ENCODE measurements around the gene TYW5.

Gene TYW5

GRCh38 chr2:199985625-199986207 lies 30.4 kb upstream of the TYW5 start:
- Histone ChIP-seq H3K27me3 (ENCODE audit: control insufficient read depth, insufficient read depth, low read length) (no peaks in the 10 kb centered on the region), H3K9me3 (ENCODE audit: control insufficient read depth, insufficient read depth, low read length) (no peaks in the 10 kb centered on the region), H3K36me3 (ENCODE audit: control insufficient read depth, insufficient read depth, low read length) (no peaks in the 10 kb centered on the region), H3K4me1 (ENCODE audit: control insufficient read depth, insufficient read depth, low read length) (peaks cover 20% of the 10 kb centered on the region), H3K4me3 (ENCODE audit: low read depth, low read length) (no peak overlapping the region), H3K9ac (ENCODE audit: low read depth, low read length) (no peak overlapping the region)

GRCh38 chr2:199984755-199985154 lies 29.5 kb upstream of the TYW5 start:
- Histone ChIP-seq H3K36me3 (ENCODE audit: control insufficient read depth, insufficient read depth, low read length) (no peaks in the 10 kb centered on the region), H3K4me3 (ENCODE audit: low read depth, low read length) (no peak overlapping the region), H3K9me3 (ENCODE audit: control insufficient read depth, insufficient read depth, low read length) (no peaks in the 10 kb centered on the region), H3K9ac (ENCODE audit: low read depth, low read length) (no peak overlapping the region), H3K27me3 (ENCODE audit: control insufficient read depth, insufficient read depth, low read length) (no peaks in the 10 kb centered on the region), H3K4me1 (ENCODE audit: control insufficient read depth, insufficient read depth, low read length) (peaks cover 21% of the 10 kb centered on the region)

DNA sequence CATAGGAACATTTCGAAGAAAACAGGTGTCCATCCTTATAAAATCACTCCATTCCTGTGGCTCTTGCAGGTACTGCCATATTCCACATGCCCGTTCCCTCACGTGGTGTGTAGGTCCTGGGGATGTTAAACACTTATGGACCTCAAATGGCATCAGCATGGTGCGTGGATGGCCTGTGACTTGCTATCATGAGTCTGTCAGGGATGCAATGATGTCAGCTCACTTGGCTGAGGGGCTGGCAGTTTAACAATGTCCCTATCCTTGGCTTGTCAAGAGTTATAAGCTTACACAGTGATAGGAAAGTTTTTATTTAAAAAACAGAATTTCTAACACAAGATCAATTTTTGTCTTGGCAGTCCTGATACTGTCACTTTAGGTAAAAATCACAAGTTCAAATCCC lies 28.9 kb upstream of the TYW5 start:
- Histone ChIP-seq H3K4me1 (ENCODE audit: control insufficient read depth, insufficient read depth, low read length) (peaks cover 25% of the 10 kb centered on the region), H3K9ac (ENCODE audit: low read depth, low read length) (no peak overlapping the region), H3K27me3 (ENCODE audit: control insufficient read depth, insufficient read depth, low read length) (no peaks in the 10 kb centered on the region), H3K9me3 (ENCODE audit: control insufficient read depth, insufficient read depth, low read length) (no peaks in the 10 kb centered on the region), H3K4me3 (ENCODE audit: low read depth, low read length) (no peak overlapping the region), H3K36me3 (ENCODE audit: control insufficient read depth, insufficient read depth, low read length) (no peaks in the 10 kb centered on the region)

- H3K27me3 ChIP-seq (ENCODE audit: control insufficient read depth, insufficient read depth, low read length) = no peaks in the 10 kb centered on the region
- no peaks in the 10 kb centered on the region for H3K9me3 ChIP-seq (ENCODE audit: control insufficient read depth, insufficient read depth, low read length)
- H3K9ac ChIP-seq (ENCODE audit: low read depth, low read length) = no peak overlapping the region
- no peaks in the 10 kb centered on the region for H3K36me3 ChIP-seq (ENCODE audit: control insufficient read depth, insufficient read depth, low read length)
- peaks cover 25% of the 10 kb centered on the region for H3K4me1 ChIP-seq (ENCODE audit: control insufficient read depth, insufficient read depth, low read length)
- no peak overlapping the region for H3K4me3 ChIP-seq (ENCODE audit: low read depth, low read length)
These were observed 28.2 kb upstream of the TYW5 start for GRCh38 chr2:199983534-199983933.

- H3K27me3 ChIP-seq (ENCODE audit: control insufficient read depth, insufficient read depth, low read length) = no peaks in the 10 kb centered on the region
- no peak overlapping the region for H3K9ac ChIP-seq (ENCODE audit: low read depth, low read length)
- H3K4me3 ChIP-seq (ENCODE audit: low read depth, low read length) = no peak overlapping the region
- no peaks in the 10 kb centered on the region for H3K9me3 ChIP-seq (ENCODE audit: control insufficient read depth, insufficient read depth, low read length)
- H3K36me3 ChIP-seq (ENCODE audit: control insufficient read depth, insufficient read depth, low read length) = no peaks in the 10 kb centered on the region
- H3K4me1 ChIP-seq (ENCODE audit: control insufficient read depth, insufficient read depth, low read length) = peaks cover 25% of the 10 kb centered on the region
These were observed 27.0 kb upstream of the TYW5 start for GRCh38 chr2:199982126-199982843.

DNA sequence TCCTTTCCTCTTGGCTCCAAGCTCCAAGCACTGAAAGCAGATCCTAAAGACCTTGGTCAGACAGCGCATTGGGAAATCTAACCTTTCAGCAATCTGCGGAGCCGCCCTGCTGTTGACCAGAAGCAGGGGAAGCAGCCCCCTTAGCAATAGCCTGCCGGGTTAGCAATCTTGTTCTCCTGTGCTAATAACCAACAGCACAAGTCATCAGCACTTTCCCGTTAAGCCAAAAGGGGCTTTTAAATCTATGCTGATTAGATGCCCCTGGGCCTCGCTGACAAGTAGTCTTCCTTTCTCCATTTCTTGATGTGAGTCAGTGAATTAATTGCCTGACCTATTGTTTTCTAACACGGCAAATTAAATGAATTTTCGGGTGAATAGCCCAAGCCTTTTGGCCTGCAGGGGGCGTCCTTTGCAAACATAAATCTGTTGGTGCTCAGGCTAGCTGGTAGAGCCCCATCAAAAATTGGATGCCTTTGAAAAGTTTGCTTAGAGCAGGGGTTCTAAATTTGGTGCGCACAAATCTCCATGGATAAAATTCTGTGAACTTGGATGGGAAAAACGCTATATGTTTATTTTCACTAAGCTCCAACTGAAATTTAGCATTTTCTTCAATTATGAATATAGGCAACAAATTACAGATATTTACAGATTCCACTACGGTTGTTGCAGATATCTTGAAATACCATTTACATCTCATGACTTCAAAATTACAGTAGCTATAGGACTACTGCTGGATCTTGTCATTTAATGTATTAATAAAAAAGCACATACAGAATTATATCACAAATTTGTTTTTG lies 24.7 kb upstream of the TYW5 start:
- Histone ChIP-seq H3K9ac (ENCODE audit: low read depth, low read length) (no peak overlapping the region), H3K36me3 (ENCODE audit: control insufficient read depth, insufficient read depth, low read length) (no peaks in the 10 kb centered on the region), H3K4me1 (ENCODE audit: control insufficient read depth, insufficient read depth, low read length) (peaks cover 25% of the 10 kb centered on the region), H3K4me3 (ENCODE audit: low read depth, low read length) (peak overlapping the region; percentile 32), H3K9me3 (ENCODE audit: control insufficient read depth, insufficient read depth, low read length) (no peaks in the 10 kb centered on the region), H3K27me3 (ENCODE audit: control insufficient read depth, insufficient read depth, low read length) (no peaks in the 10 kb centered on the region)

DNA sequence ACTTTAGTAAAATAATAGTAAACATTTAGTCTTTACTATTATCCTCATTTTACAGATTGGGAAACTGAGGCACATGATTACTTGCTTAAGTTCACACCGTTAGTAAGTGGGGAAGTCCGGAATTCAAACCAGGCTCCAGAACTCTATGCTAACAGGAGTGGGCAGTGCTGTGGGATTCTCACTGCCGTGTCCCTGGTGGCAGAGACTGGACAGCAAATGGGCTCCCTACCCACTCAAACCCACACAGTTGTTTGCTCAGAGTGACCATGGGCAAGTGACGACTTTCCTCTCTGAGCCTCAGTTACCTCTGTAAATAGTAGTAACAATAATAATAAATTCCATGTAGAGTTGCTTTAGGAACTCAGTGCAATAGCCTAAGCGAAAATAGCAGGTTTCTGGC lies 24.1 kb upstream of the TYW5 start:
- H3K4me1 ChIP-seq (ENCODE audit: control insufficient read depth, insufficient read depth, low read length) = peaks cover 21% of the 10 kb centered on the region
- no peaks in the 10 kb centered on the region for H3K9me3 ChIP-seq (ENCODE audit: control insufficient read depth, insufficient read depth, low read length)
- H3K27me3 ChIP-seq (ENCODE audit: control insufficient read depth, insufficient read depth, low read length) = no peaks in the 10 kb centered on the region
- H3K4me3 ChIP-seq (ENCODE audit: low read depth, low read length) = peak overlapping the region; percentile 32
- H3K9ac ChIP-seq (ENCODE audit: low read depth, low read length) = no peak overlapping the region
- H3K36me3 ChIP-seq (ENCODE audit: control insufficient read depth, insufficient read depth, low read length) = no peaks in the 10 kb centered on the region

DNA sequence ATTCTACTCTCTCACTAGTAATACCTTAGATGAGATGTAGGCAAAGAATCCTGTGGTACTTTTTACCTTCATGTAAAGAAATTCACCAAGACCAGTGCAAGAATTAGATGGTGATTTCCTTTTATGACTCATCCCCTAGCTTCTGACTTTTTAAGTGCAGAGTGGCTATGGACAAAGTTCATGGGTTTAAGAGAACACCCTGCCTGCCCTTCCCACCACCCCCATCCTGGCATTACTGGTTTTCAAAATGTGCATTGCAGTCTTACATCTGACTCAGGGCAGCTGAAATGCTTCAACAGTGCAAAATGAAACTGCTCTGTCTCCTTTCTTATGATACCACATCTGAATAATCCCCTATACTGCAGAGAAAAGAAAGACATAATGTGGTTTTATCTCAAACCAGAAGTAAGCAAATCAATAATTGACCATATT lies 22.7 kb upstream of the TYW5 start:
- H3K9ac ChIP-seq (ENCODE audit: low read depth, low read length) = no peak overlapping the region

GRCh38 chr2:199975273-199975895 lies 20.1 kb upstream of the TYW5 start:
- no peaks in the 10 kb centered on the region for H3K9me3 ChIP-seq (ENCODE audit: control insufficient read depth, insufficient read depth, low read length)
- peaks cover 5% of the 10 kb centered on the region for H3K4me1 ChIP-seq (ENCODE audit: control insufficient read depth, insufficient read depth, low read length)
- no peaks in the 10 kb centered on the region for H3K36me3 ChIP-seq (ENCODE audit: control insufficient read depth, insufficient read depth, low read length)
- no peaks in the 10 kb centered on the region for H3K27me3 ChIP-seq (ENCODE audit: control insufficient read depth, insufficient read depth, low read length)
- no peak overlapping the region for H3K9ac ChIP-seq (ENCODE audit: low read depth, low read length)
- H3K4me3 ChIP-seq (ENCODE audit: low read depth, low read length) = no peak overlapping the region

More for the DNA sequence above, 22.7 kb upstream of the TYW5 start:
- H3K27me3 ChIP-seq (ENCODE audit: control insufficient read depth, insufficient read depth, low read length) = no peaks in the 10 kb centered on the region
- H3K4me1 ChIP-seq (ENCODE audit: control insufficient read depth, insufficient read depth, low read length) = peaks cover 8% of the 10 kb centered on the region
- no peak overlapping the region for H3K4me3 ChIP-seq (ENCODE audit: low read depth, low read length)
- H3K36me3 ChIP-seq (ENCODE audit: control insufficient read depth, insufficient read depth, low read length) = no peaks in the 10 kb centered on the region
- no peaks in the 10 kb centered on the region for H3K9me3 ChIP-seq (ENCODE audit: control insufficient read depth, insufficient read depth, low read length)

- Histone ChIP-seq H3K4me1 (ENCODE audit: control insufficient read depth, insufficient read depth, low read length) (no peaks in the 10 kb centered on the region), H3K36me3 (ENCODE audit: control insufficient read depth, insufficient read depth, low read length) (no peaks in the 10 kb centered on the region), H3K4me3 (ENCODE audit: low read depth, low read length) (no peak overlapping the region), H3K27me3 (ENCODE audit: control insufficient read depth, insufficient read depth, low read length) (no peaks in the 10 kb centered on the region), H3K9me3 (ENCODE audit: control insufficient read depth, insufficient read depth, low read length) (no peaks in the 10 kb centered on the region), H3K9ac (ENCODE audit: low read depth, low read length) (no peak overlapping the region)
These were observed 18.4 kb upstream of the TYW5 start for GRCh38 chr2:199973703-199974102.

- Histone ChIP-seq H3K9ac (ENCODE audit: low read depth, low read length) (no peak overlapping the region), H3K4me1 (ENCODE audit: control insufficient read depth, insufficient read depth, low read length) (no peaks in the 10 kb centered on the region), H3K36me3 (ENCODE audit: control insufficient read depth, insufficient read depth, low read length) (no peaks in the 10 kb centered on the region), H3K4me3 (ENCODE audit: low read depth, low read length) (no peak overlapping the region), H3K9me3 (ENCODE audit: control insufficient read depth, insufficient read depth, low read length) (no peaks in the 10 kb centered on the region), H3K27me3 (ENCODE audit: control insufficient read depth, insufficient read depth, low read length) (no peaks in the 10 kb centered on the region)
These were observed 16.9 kb upstream of the TYW5 start for GRCh38 chr2:199972088-199972626.
